Left ventricle myocardium inferior (tissue), 1 donor: Measurements from ENCODE around the gene RAB19. TPM values are rescaled to one million over a fixed set of nuclear protein-coding genes. Genes with fewer than 3 reads are reported as not detected.

ENCODE experiments used
- DNase-seq: peaks from one replicate; pipeline ENCODE4 v3.0.0-alpha.2; 2020
- H3K27ac ChIP-seq: fragments of 200-600 bp; replicated peaks from 2 replicates; pipeline ENCODE4 v1.8.0; 2021
- H3K27me3 ChIP-seq: fragments of 200-600 bp; 2 replicates; pipeline ENCODE4 v1.8.0; 2021; ENCODE audit warnings: low read depth
- H3K36me3 ChIP-seq: fragments of 200-600 bp; 2 replicates; pipeline ENCODE4 v1.8.0; 2021
- H3K4me1 ChIP-seq: fragments of 200-600 bp; 2 replicates; pipeline ENCODE4 v1.8.0; 2021
- H3K4me3 ChIP-seq: fragments of 200-600 bp; 2 replicates; pipeline ENCODE4 v1.8.0; 2021; ENCODE audit warnings: mild to moderate bottlenecking, moderate library complexity
- H3K9me3 ChIP-seq: fragments of 200-600 bp; replicated peaks from 2 replicates; pipeline ENCODE4 v1.8.0; 2021
- CTCF ChIP-seq: fragments of 200-600 bp; IDR thresholded peaks from 2 replicates; pipeline ENCODE4 v1.8.0; 2021; ENCODE audit warnings: antibody characterized with exemption, mild to moderate bottlenecking, borderline replicate concordance
- intact Hi-C: fragments of 100-400 bp; cut with micrococcal nuclease; formaldehyde crosslinking; loops from one replicate; pipeline ENCODE4 v1.11.0; 2022
- total RNA-seq: library from RNA; stranded (reverse); fragmentation: NEBNext Ultra II Directional; extraction: Animal tissue kit (Norgen Biotek cat#: 25700); gene quantifications from one replicate; pipeline ENCODE4 v1.2.1, GENCODE V29; 2021
- donor health status: DM: no; HTN: yes; CAD: no; lungs with severe emphysema.

Gene RAB19
- total RNA-seq, 1 donor from 2014 or later: not detected

GRCh38 chr7:140455743-140456142 is 51.9 kb downstream of the RAB19 start:
- intact Hi-C loops: no loop called here
- H3K4me1 ChIP-seq: no peaks in the 10 kb centered on the region
- no peak for TF ChIP-seq CTCF
- H3K36me3 ChIP-seq: peaks cover 86% of the 10 kb centered on the region
- H3K27ac ChIP-seq: no peak overlapping the region
- H3K27me3 ChIP-seq: no peaks in the 10 kb centered on the region
- H3K9me3 ChIP-seq: no peaks in the 10 kb centered on the region
- no peak for DNase-seq
- no peak overlapping the region for H3K4me3 ChIP-seq

- Histone ChIP-seq H3K36me3 (peaks cover 94% of the 10 kb centered on the region), H3K9me3 (no peaks in the 10 kb centered on the region), H3K4me3 (no peak overlapping the region), H3K27ac (no peak overlapping the region), H3K4me1 (no peaks in the 10 kb centered on the region), H3K27me3 (no peaks in the 10 kb centered on the region)
- no peak for TF ChIP-seq CTCF
- intact Hi-C loops: no loop called here
- DNase-seq: no peak
Observed at GRCh38 chr7:140456551-140457051, 52.7 kb downstream of the RAB19 start.

GRCh38 chr7:140458201-140458600 is 54.3 kb downstream of the RAB19 start:
- Histone ChIP-seq H3K4me1 (no peaks in the 10 kb centered on the region), H3K27me3 (no peaks in the 10 kb centered on the region), H3K27ac (no peak overlapping the region), H3K4me3 (no peak overlapping the region), H3K36me3 (peaks cover 90% of the 10 kb centered on the region), H3K9me3 (no peaks in the 10 kb centered on the region)
- intact Hi-C loops: no loop called here
- DNase-seq: no peak
- TF ChIP-seq CTCF: no peak

- H3K4me1 ChIP-seq: no peaks in the 10 kb centered on the region
- H3K9me3 ChIP-seq: no peaks in the 10 kb centered on the region
- TF ChIP-seq CTCF: no peak
- DNase-seq: no peak
- H3K27me3 ChIP-seq: no peaks in the 10 kb centered on the region
- intact Hi-C loops: no loop called here
- no peak overlapping the region for H3K4me3 ChIP-seq
- H3K27ac ChIP-seq: no peak overlapping the region
- H3K36me3 ChIP-seq: peaks cover 85% of the 10 kb centered on the region
Observed at GRCh38 chr7:140458916-140459315, 55.1 kb downstream of the RAB19 start.

DNA sequence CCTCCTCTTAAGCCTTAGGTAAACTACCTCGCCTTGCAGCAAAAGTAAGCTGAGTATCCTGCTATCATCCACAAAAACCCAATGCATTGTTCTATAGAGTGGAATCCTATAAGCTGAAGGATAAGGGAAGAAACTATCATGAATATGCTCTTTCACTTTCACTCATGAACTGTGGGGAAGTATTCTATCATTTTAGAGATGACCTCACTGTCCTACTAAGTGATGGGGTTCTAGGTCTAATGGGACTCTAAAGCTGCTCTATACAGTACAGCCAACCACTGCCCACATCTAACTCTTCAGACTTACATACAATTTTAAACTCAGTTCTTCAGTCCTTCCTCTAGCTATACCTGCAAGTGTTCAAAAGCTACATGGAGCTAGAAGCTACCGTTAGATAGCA is 59.3 kb downstream of the RAB19 start:
- no peak for DNase-seq
- TF ChIP-seq CTCF: no peak
- H3K27ac ChIP-seq: no peak overlapping the region
- no peaks in the 10 kb centered on the region for H3K9me3 ChIP-seq
- no peak overlapping the region for H3K4me3 ChIP-seq
- peaks cover 78% of the 10 kb centered on the region for H3K36me3 ChIP-seq
- no peaks in the 10 kb centered on the region for H3K4me1 ChIP-seq
- intact Hi-C loops: no loop called here
- no peaks in the 10 kb centered on the region for H3K27me3 ChIP-seq
